AG04450 (cell line): ENCODE data around the gene EHF. TPM values are rescaled to one million over a fixed set of nuclear protein-coding genes. Genes with fewer than 3 reads are reported as not detected.

Experiments
- CTCF ChIA-PET: fragments of 300-600, 350-600 bp; formaldehyde crosslinking; extraction: SDS; loops from one replicate; lab custom pipeline; 2022; ENCODE audit warnings: antibody characterized with exemption, inconsistent platforms; lab: Charles Lee
- POLR2A ChIA-PET: fragments of 350-600 bp; formaldehyde crosslinking; extraction: SDS; loops from one replicate; lab custom pipeline; 2021; ENCODE audit warnings: antibody characterized with exemption, inconsistent platforms; lab: Yijun Ruan, JAX
- DNase-seq: peaks from one replicate; pipeline ENCODE4 v3.0.0-alpha.2; 2011; ENCODE audit warnings: low read depth, low spot score
- H3K27ac ChIP-seq: one replicate; pipeline ENCODE4 v1.5.1; 2012; ENCODE audit warnings: low read depth, low read length, control low read depth
- H3K27me3 ChIP-seq: one replicate; pipeline ENCODE4 v1.6.0; 2012; ENCODE audit warnings: low read length; ENCODE audit not compliant: control insufficient read depth, insufficient read depth
- H3K4me3 ChIP-seq: 2 replicates; pipeline ENCODE4 v1.5.1; 2011; ENCODE audit warnings: mild to moderate bottlenecking, low read depth, low read length, control low read depth
- H3K9me3 ChIP-seq: 2 replicates; pipeline ENCODE4 v1.5.1; 2012; ENCODE audit warnings: low read length; ENCODE audit not compliant: control insufficient read depth, insufficient read depth
- polyA plus RNA-seq: library from polyadenylated mRNA; depleted of rRNA; stranded (reverse); fragments of >200 nt; gene quantifications from 2 replicates; pipeline ENCODE4 v1.2.3, GENCODE V29; 2011
- TF ChIP-seq, protein P1 (sequence below): IDR thresholded peaks from 2 replicates; pipeline ENCODE4 v1.5.1; 2011; ENCODE audit warnings: low read depth, low read length, control low read depth, inconsistent platforms

The EHF gene
- polyA plus RNA-seq, 1 experiment: 0.05 TPM

DNA sequence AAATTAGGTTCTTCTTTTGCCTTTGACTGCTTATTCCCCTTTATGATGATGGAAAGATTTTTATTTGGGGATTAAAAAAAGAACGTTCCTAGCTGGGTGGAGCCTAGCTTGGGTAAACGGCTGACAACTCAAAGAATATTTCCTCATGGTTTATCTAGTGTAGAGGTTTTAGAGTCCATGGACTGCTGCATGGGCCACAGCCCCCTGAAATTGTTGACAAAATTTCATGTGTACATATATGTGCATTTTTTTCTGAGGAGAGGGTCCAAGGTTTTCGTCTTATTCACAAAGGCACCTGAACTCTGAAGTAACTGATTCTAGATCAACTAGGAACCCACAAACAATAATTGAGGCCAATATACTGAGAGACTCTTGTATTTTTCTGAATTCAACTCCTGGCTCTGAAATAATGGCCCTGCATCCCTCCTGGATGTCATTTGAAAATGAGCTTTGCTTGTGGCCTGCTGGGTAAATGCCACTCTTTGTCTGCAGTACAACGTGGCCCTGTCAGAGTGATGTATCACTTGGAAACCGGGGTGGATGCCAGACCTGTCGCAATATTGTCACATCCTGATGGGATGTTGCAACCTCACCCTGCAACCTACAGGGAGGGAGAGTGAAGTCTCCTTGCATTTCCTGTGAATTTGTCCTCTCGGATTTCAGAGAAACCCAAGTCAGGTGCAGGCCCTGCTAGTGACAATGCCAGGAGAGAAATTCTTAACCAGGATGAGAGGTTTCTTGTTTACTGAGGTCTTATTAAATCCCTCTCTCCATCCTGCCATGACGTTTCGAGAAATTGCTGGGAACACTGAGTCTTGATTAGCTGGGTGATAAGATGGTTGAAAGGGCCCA, 33.8 kb downstream of the EHF start:
- Histone ChIP-seq H3K27ac (peak overlapping the region; percentile 90), H3K4me3 (no peak overlapping the region), H3K27me3 (no peaks in the 10 kb centered on the region), H3K9me3 (no peaks in the 10 kb centered on the region)
- POLR2A ChIA-PET: interaction anchor here (0.7 to 1.7 kb wide), 3 partner anchors 10 to 55 kb away, joined by 3 to 5 read pairs (median 4); no protein-coding TSS in a partner anchor
- CTCF ChIA-PET: interaction anchor here (2.6 kb wide), 1 partner anchor 69 kb away, joined by 9 read pairs; no protein-coding TSS in a partner anchor
- TF ChIP-seq, protein P1, sequence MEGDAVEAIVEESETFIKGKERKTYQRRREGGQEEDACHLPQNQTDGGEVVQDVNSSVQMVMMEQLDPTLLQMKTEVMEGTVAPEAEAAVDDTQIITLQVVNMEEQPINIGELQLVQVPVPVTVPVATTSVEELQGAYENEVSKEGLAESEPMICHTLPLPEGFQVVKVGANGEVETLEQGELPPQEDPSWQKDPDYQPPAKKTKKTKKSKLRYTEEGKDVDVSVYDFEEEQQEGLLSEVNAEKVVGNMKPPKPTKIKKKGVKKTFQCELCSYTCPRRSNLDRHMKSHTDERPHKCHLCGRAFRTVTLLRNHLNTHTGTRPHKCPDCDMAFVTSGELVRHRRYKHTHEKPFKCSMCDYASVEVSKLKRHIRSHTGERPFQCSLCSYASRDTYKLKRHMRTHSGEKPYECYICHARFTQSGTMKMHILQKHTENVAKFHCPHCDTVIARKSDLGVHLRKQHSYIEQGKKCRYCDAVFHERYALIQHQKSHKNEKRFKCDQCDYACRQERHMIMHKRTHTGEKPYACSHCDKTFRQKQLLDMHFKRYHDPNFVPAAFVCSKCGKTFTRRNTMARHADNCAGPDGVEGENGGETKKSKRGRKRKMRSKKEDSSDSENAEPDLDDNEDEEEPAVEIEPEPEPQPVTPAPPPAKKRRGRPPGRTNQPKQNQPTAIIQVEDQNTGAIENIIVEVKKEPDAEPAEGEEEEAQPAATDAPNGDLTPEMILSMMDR: no peak
- DNase-seq: no peak

DNA sequence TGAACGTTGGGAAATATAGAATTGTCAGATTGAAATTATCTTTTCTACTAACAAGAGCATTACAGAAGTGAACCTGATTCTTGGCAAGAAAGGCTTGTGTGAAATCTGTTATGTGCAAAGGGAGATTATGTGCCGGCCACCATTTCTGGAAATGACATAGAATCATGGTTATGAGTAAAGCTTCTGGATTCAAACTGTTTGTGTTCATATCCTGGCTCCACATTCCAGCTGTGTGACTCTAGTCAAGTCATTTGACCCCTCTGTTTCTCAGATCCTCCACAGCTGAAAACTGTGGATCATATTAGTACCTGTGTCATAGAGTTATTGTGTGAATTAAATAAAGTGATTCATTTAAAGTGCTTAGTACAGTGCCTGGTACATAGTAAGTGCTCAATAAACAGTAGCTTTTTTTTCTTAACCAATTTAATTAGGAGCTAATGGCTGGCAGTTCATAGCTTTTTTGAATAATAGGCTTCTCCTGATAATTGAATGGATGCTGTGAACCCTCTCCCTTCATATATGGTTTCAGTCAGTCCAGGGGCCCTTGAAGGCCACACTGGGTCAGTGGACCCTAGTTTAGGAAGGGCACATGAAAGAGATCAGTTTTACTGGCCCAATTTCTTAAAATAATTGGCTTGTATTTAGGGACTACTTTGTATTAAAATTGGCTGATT, 34.6 kb downstream of the EHF start:
- POLR2A ChIA-PET: interaction anchor here (0.7 to 1.7 kb wide), 2 partner anchors 11 to 55 kb away, joined by 3 to 5 read pairs; no protein-coding TSS in a partner anchor
- no peaks in the 10 kb centered on the region for H3K27me3 ChIP-seq
- DNase-seq: peak; percentile 67

GRCh38 chr11:34656062-34656720, 35.3 kb downstream of the EHF start:
- H3K27me3 ChIP-seq: no peaks in the 10 kb centered on the region
- TF ChIP-seq, protein P1: no peak
- ChIA-PET CTCF (no interaction called here), POLR2A (interaction anchor here (0.7 kb wide), 3 partner anchors 22 to 51 kb away, joined by 3 to 4 read pairs (median 3); no protein-coding TSS in a partner anchor)
- H3K27ac ChIP-seq: no peak overlapping the region
- H3K9me3 ChIP-seq: no peaks in the 10 kb centered on the region
- H3K4me3 ChIP-seq: no peak overlapping the region
- DNase-seq: no peak

More for the DNA sequence above, 34.6 kb downstream of the EHF start:
- Histone ChIP-seq H3K27ac (peak overlapping the region; percentile 90), H3K9me3 (no peaks in the 10 kb centered on the region), H3K4me3 (no peak overlapping the region)
- TF ChIP-seq, protein P1: no peak
- CTCF ChIA-PET: interaction anchor here (2.6 kb wide), 1 partner anchor 69 kb away, joined by 9 read pairs; no protein-coding TSS in a partner anchor

- Histone ChIP-seq H3K9me3 (no peaks in the 10 kb centered on the region), H3K27ac (no peak overlapping the region), H3K27me3 (no peaks in the 10 kb centered on the region), H3K4me3 (no peak overlapping the region)
- TF ChIP-seq, protein P1: no peak
- CTCF ChIA-PET: no interaction called here
- POLR2A ChIA-PET: no interaction called here
- no peak for DNase-seq
These were observed 37.5 kb downstream of the EHF start for GRCh38 chr11:34658071-34659015.
